HEK293T (cell line): Measurements from ENCODE around the gene KXD1.
"Not testable (repeated sequence)": the region's sequence is repeated elsewhere in the genome, so short reads cannot be mapped to it uniquely, and the experiment has no call there.

ENCODE experiments used
- CTCF ChIA-PET: fragments of 350-600 bp; formaldehyde crosslinking; extraction: SDS; loops from one replicate; lab custom pipeline; 2021; ENCODE audit warnings: antibody characterized with exemption, inconsistent platforms; lab: Yijun Ruan, JAX
- POLR2A ChIA-PET: fragments of 350-600 bp; formaldehyde crosslinking; extraction: SDS; loops from one replicate; lab custom pipeline; 2020; ENCODE audit warnings: antibody characterized with exemption, inconsistent platforms; lab: Yijun Ruan, JAX
- DNase-seq: peaks from one replicate; pipeline ENCODE4 v3.0.0; 2012; ENCODE audit warnings: mixed read lengths; ENCODE audit errors: extremely low spot score
- ARNT ChIP-seq: fragments of 450-650 bp; IDR thresholded peaks from 2 replicates; pipeline ENCODE4 v1.6.1; 2017; ENCODE audit warnings: mild to moderate bottlenecking
- BHLHE40 ChIP-seq: fragments of 450-650 bp; IDR thresholded peaks from 2 replicates; pipeline ENCODE4 v1.6.1; 2016; ENCODE audit warnings: mild to moderate bottlenecking, moderate library complexity, borderline replicate concordance
- CTBP1 ChIP-seq: fragments of 450-650 bp; IDR thresholded peaks from 2 replicates; pipeline ENCODE4 v1.6.1; 2016; ENCODE audit warnings: borderline replicate concordance
- ELF4 ChIP-seq: fragments of 450-650 bp; IDR thresholded peaks from 2 replicates; pipeline ENCODE4 v1.6.1; 2017; ENCODE audit warnings: antibody characterized with exemption
- FOXA1 ChIP-seq: fragments of 450-650 bp; IDR thresholded peaks from 2 replicates; pipeline ENCODE4 v1.6.1; 2016; ENCODE audit warnings: mild to moderate bottlenecking
- FOXK2 ChIP-seq: fragments of 450-650 bp; IDR thresholded peaks from 2 replicates; pipeline ENCODE4 v1.6.1; 2016; ENCODE audit warnings: mild to moderate bottlenecking
- FOXM1 ChIP-seq: fragments of 450-650 bp; IDR thresholded peaks from 2 replicates; pipeline ENCODE4 v1.6.1; 2017; ENCODE audit warnings: mild to moderate bottlenecking, borderline replicate concordance
- HDGF ChIP-seq: fragments of 450-650 bp; IDR thresholded peaks from 2 replicates; pipeline ENCODE4 v1.6.1; 2017; ENCODE audit warnings: antibody characterized with exemption, borderline replicate concordance
- L3MBTL2 ChIP-seq: fragments of 450-650 bp; conservative IDR thresholded peaks from 2 replicates; pipeline ENCODE4 v1.6.1; 2016; ENCODE audit warnings: mild to moderate bottlenecking
- LEF1 ChIP-seq: fragments of 450-650 bp; IDR thresholded peaks from 2 replicates; pipeline ENCODE4 v1.6.1; 2017; ENCODE audit warnings: mild to moderate bottlenecking, borderline replicate concordance
- NFRKB ChIP-seq: fragments of 450-650 bp; IDR thresholded peaks from 2 replicates; pipeline ENCODE4 v1.6.1; 2016; ENCODE audit warnings: mild to moderate bottlenecking, moderate library complexity
- SP1 ChIP-seq: fragments of 450-650 bp; IDR thresholded peaks from 2 replicates; pipeline ENCODE4 v1.6.1; 2017
- SUZ12 ChIP-seq: fragments of 450-650 bp; IDR thresholded peaks from 2 replicates; pipeline ENCODE4 v1.6.1; 2016; ENCODE audit warnings: mild to moderate bottlenecking
- TARDBP ChIP-seq: fragments of 450-650 bp; IDR thresholded peaks from 2 replicates; pipeline ENCODE4 v1.6.1; 2016
- ZNF384 ChIP-seq: fragments of 450-650 bp; IDR thresholded peaks from 2 replicates; pipeline ENCODE4 v1.6.1; 2016
- TF ChIP-seq, protein P1 (sequence below): fragments of 450-650 bp; IDR thresholded peaks from 2 replicates; pipeline ENCODE4 v1.6.1; 2016

The KXD1 gene

GRCh38 chr19:18532168-18532890 is 25.3 kb upstream of the KXD1 start:
- ChIA-PET POLR2A (interaction anchor here (0.6 to 1.3 kb wide), 2 partner anchors 10 to 144 kb away, joined by 4 read pairs; partner anchors contain the start of gene ELL), CTCF (no interaction called here)
- no peak for TF ChIP-seq L3MBTL2
- no peak for DNase-seq

DNA sequence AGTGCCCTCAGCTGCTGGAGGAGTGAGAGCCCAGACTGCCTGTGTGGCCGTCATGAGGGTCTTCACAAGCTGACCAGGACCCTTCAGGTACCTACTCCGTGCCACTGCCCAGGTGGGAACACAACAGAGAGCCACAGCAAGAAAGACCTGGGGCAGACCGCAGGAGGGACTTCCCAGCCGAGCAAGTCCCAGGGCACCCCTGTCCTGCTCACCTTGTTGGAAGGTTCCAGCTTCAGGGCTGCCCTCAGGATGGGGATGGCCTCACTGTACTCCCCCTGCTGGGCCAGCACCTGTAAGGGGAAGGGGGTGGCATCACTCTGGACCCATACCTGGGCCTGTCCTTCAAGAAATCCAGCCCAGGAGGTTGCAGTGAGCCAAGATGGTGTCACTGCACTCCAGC is 24.6 kb upstream of the KXD1 start:
- ChIA-PET POLR2A (no interaction called here), CTCF (no interaction called here)
- TF ChIP-seq NFRKB, result no peak
- TF ChIP-seq, protein P1, sequence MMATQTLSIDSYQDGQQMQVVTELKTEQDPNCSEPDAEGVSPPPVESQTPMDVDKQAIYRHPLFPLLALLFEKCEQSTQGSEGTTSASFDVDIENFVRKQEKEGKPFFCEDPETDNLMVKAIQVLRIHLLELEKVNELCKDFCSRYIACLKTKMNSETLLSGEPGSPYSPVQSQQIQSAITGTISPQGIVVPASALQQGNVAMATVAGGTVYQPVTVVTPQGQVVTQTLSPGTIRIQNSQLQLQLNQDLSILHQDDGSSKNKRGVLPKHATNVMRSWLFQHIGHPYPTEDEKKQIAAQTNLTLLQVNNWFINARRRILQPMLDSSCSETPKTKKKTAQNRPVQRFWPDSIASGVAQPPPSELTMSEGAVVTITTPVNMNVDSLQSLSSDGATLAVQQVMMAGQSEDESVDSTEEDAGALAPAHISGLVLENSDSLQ, result no peak
- TF ChIP-seq FOXM1, result no peak
- no peak for TF ChIP-seq ZNF384
- TF ChIP-seq BHLHE40, result no peak
- TF ChIP-seq L3MBTL2, result no peak
- no peak for TF ChIP-seq CTBP1
- TF ChIP-seq SP1, result no peak
- TF ChIP-seq TARDBP, result no peak
- no peak for TF ChIP-seq LEF1
- no peak for TF ChIP-seq FOXA1
- TF ChIP-seq ARNT, result no peak
- TF ChIP-seq HDGF, result no peak
- no peak for TF ChIP-seq SUZ12
- no peak for TF ChIP-seq FOXK2
- TF ChIP-seq ELF4, result no peak
- no peak for DNase-seq

DNA sequence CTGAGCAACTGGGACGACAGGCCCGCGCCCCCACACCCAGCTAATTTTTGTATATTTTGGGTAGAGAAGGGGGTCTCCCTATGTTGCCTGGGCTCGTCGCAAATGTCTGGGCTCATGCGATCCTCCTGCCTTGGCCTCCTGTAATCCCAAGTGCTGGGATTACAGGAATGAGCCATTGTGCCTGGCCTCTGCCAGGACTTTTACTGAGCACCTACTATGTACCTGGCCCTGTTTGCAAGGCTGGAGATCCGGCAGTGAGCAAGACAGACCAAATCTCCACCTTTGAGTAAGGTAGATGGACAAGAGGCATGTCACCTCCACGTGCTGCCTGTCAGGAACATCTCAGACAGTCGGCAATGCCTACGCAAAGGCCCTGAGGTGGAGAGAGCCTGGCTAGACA is 21.2 kb upstream of the KXD1 start:
- POLR2A ChIA-PET, result interaction anchor here (1.1 kb wide), 1 partner anchor 21 kb away, joined by 3 read pairs; no protein-coding TSS in a partner anchor
- DNase-seq, result no peak
- CTCF ChIA-PET, result no interaction called here
- TF ChIP-seq HDGF (no peak), CTBP1 (no peak), FOXA1 (no peak), ELF4 (no peak), LEF1 (no peak), FOXM1 (no peak), NFRKB (no peak), ZNF384 (no peak), FOXK2 (no peak), L3MBTL2 (no peak), SUZ12 (no peak), ARNT (no peak), BHLHE40 (no peak), SP1 (no peak), TARDBP (no peak)
- TF ChIP-seq, protein P1, result no peak

GRCh38 chr19:18537431-18537830 is 20.2 kb upstream of the KXD1 start:
- TF ChIP-seq ARNT (no peak), TARDBP (no peak), ZNF384 (no peak), BHLHE40 (no peak), FOXM1 (no peak), L3MBTL2 (no peak)
- DNase-seq, result no peak
- CTCF ChIA-PET, result no interaction called here
- POLR2A ChIA-PET, result no interaction called here

GRCh38 chr19:18538115-18538514 is 19.6 kb upstream of the KXD1 start:
- no peak for DNase-seq

GRCh38 chr19:18539372-18539771 is 18.3 kb upstream of the KXD1 start:
- CTCF ChIA-PET, result interaction anchor here (0.6 kb wide), 1 partner anchor 103 kb away, joined by 4 read pairs; no protein-coding TSS in a partner anchor
- DNase-seq, result no peak
- TF ChIP-seq TARDBP (no peak), FOXK2 (no peak), BHLHE40 (no peak), FOXM1 (no peak), CTBP1 (no peak), ELF4 (no peak)
- POLR2A ChIA-PET, result interaction anchor here (1.0 to 1.3 kb wide), 2 partner anchors 12 to 18 kb away, joined by 4 to 5 read pairs; partner anchors contain the start of gene KXD1

More at GRCh38 chr19:18538115-18538514, 19.6 kb upstream of the KXD1 start:
- POLR2A ChIA-PET, result interaction anchor here (1.0 kb wide), 1 partner anchor 11 kb away, joined by 5 read pairs; no protein-coding TSS in a partner anchor
- TF ChIP-seq FOXA1, result no peak
- CTCF ChIA-PET, result no interaction called here

DNA sequence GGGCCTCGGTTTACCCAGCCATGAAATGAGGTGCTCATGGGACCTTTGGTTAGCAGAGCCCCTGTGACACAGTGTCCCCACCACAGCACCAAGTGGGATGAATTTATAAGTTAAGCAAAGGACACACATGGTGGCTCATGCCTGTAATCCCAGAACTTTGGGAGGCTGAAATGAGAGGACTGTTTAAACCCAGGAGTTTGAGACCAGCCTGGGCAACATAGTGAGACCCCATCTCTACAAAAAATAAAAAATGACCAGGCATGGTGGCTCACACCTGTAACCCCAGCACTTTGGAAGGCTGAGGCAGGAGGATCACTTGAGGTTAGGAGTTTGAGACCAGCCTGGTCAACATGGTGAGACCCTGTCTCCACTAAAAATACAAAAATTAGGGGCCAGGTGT is 17.5 kb upstream of the KXD1 start:
- POLR2A ChIA-PET, DNase-seq, CTCF ChIA-PET: not testable (repeated sequence)
